AG04450 (cell line): Measurements from ENCODE around the gene SORL1. TPM values are rescaled to one million over a fixed set of nuclear protein-coding genes. Genes with fewer than 3 reads are reported as not detected.

Source experiments
- CTCF ChIA-PET: fragments of 300-600, 350-600 bp; formaldehyde crosslinking; extraction: SDS; loops from one replicate; lab custom pipeline; 2022; ENCODE audit warnings: antibody characterized with exemption, inconsistent platforms; lab: Charles Lee
- POLR2A ChIA-PET: fragments of 350-600 bp; formaldehyde crosslinking; extraction: SDS; loops from one replicate; lab custom pipeline; 2021; ENCODE audit warnings: antibody characterized with exemption, inconsistent platforms; lab: Yijun Ruan, JAX
- DNase-seq: peaks from one replicate; pipeline ENCODE4 v3.0.0-alpha.2; 2011; ENCODE audit warnings: low read depth, low spot score
- H3K27ac ChIP-seq: one replicate; pipeline ENCODE4 v1.5.1; 2012; ENCODE audit warnings: low read depth, low read length, control low read depth
- H3K27me3 ChIP-seq: one replicate; pipeline ENCODE4 v1.6.0; 2012; ENCODE audit warnings: low read length; ENCODE audit not compliant: control insufficient read depth, insufficient read depth
- H3K4me3 ChIP-seq: 2 replicates; pipeline ENCODE4 v1.5.1; 2011; ENCODE audit warnings: mild to moderate bottlenecking, low read depth, low read length, control low read depth
- H3K9me3 ChIP-seq: 2 replicates; pipeline ENCODE4 v1.5.1; 2012; ENCODE audit warnings: low read length; ENCODE audit not compliant: control insufficient read depth, insufficient read depth
- polyA plus RNA-seq: library from polyadenylated mRNA; depleted of rRNA; stranded (reverse); fragments of >200 nt; gene quantifications from 2 replicates; pipeline ENCODE4 v1.2.3, GENCODE V29; 2011
- TF ChIP-seq, protein P1 (sequence below): IDR thresholded peaks from 2 replicates; pipeline ENCODE4 v1.5.1; 2011; ENCODE audit warnings: low read depth, low read length, control low read depth, inconsistent platforms

The SORL1 gene
- polyA plus RNA-seq, 1 experiment: 5.4 TPM

DNA sequence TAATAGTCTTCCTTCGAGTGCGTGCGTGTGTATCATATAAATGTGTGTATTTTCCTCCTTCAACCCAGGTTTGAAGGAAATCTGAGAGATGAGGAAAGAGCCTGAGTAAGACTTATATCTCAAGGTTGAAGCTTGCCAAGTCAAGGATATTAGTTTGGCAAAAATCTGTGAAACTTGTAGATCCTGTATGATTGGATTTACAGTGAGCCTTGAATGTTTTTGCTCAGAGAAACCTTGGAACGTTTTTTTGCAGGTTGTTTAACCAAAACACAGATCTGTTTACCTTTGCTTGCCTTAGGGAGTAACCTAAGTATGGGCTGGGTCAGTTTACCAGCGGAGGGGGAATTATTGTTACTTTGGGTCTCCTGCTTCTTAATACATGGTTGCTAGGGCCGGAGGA lies 36.5 kb downstream of the SORL1 start:
- H3K4me3 ChIP-seq: no peak overlapping the region
- H3K27ac ChIP-seq: no peak overlapping the region
- no peaks in the 10 kb centered on the region for H3K9me3 ChIP-seq
- ChIA-PET CTCF (no interaction called here), POLR2A (no interaction called here)
- DNase-seq: no peak
- no peaks in the 10 kb centered on the region for H3K27me3 ChIP-seq
- TF ChIP-seq, protein P1, sequence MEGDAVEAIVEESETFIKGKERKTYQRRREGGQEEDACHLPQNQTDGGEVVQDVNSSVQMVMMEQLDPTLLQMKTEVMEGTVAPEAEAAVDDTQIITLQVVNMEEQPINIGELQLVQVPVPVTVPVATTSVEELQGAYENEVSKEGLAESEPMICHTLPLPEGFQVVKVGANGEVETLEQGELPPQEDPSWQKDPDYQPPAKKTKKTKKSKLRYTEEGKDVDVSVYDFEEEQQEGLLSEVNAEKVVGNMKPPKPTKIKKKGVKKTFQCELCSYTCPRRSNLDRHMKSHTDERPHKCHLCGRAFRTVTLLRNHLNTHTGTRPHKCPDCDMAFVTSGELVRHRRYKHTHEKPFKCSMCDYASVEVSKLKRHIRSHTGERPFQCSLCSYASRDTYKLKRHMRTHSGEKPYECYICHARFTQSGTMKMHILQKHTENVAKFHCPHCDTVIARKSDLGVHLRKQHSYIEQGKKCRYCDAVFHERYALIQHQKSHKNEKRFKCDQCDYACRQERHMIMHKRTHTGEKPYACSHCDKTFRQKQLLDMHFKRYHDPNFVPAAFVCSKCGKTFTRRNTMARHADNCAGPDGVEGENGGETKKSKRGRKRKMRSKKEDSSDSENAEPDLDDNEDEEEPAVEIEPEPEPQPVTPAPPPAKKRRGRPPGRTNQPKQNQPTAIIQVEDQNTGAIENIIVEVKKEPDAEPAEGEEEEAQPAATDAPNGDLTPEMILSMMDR: no peak

DNA sequence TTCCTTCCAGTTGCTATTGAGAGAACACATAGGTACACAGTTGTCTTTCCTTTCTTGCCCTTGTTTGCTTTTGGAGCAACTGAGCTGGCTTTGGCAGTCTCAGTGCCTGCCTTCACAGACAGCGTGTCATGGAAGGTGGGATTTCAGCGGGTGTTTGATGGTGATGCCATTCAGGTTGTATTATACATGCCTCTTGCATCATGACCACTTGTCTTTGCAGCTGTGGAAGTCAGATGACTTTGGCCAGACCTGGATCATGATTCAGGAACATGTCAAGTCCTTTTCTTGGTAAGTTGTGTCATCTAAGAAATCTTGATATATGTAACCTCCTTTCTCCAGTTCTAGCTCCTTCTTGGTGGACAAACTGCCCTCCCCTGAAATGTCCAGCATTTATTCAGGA lies 37.7 kb downstream of the SORL1 start:
- ChIA-PET CTCF (no interaction called here), POLR2A (no interaction called here)
- Histone ChIP-seq H3K9me3 (no peaks in the 10 kb centered on the region), H3K4me3 (no peak overlapping the region), H3K27ac (no peak overlapping the region), H3K27me3 (no peaks in the 10 kb centered on the region)
- TF ChIP-seq, protein P1: no peak
- no peak for DNase-seq

DNA sequence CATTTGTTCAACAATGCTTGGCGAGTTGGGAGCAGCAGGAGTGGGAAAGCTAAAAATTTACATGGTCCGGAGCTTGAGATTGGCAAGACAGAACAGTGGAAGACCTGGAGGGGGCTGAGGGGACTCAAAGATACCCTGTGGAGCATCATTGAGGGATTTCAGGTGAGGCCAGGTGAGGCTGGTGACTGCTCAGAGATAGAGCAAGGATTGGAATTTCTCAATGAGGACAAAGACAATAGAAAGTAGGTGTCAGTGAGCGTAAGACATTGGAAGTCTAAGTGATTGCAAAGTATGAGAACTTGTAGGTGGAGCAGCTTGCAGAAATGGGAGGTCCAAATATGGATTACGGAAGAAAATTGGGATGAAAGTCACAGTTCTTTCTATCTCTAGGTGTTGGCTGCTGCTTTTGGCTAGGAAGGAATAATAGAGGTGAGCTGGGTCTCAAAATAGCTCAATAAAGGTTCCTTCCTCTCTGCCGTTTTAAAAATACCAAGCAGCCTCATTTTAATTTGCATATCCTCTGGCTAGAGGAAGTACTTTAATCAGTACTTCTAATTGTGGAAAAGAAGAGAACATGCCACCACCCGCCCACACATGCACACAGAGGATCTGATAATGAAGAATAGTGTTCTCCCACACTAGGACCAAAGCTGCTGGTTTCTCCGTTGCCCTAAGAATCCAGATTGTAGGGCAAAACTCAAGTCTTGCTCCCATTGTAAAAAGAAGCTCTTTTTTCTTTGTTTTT lies 42.4 kb downstream of the SORL1 start:
- TF ChIP-seq, protein P1: no peak
- Histone ChIP-seq H3K4me3 (no peak overlapping the region), H3K9me3 (no peaks in the 10 kb centered on the region), H3K27me3 (no peaks in the 10 kb centered on the region), H3K27ac (no peak overlapping the region)
- CTCF ChIA-PET: no interaction called here
- POLR2A ChIA-PET: no interaction called here
- no peak for DNase-seq

DNA sequence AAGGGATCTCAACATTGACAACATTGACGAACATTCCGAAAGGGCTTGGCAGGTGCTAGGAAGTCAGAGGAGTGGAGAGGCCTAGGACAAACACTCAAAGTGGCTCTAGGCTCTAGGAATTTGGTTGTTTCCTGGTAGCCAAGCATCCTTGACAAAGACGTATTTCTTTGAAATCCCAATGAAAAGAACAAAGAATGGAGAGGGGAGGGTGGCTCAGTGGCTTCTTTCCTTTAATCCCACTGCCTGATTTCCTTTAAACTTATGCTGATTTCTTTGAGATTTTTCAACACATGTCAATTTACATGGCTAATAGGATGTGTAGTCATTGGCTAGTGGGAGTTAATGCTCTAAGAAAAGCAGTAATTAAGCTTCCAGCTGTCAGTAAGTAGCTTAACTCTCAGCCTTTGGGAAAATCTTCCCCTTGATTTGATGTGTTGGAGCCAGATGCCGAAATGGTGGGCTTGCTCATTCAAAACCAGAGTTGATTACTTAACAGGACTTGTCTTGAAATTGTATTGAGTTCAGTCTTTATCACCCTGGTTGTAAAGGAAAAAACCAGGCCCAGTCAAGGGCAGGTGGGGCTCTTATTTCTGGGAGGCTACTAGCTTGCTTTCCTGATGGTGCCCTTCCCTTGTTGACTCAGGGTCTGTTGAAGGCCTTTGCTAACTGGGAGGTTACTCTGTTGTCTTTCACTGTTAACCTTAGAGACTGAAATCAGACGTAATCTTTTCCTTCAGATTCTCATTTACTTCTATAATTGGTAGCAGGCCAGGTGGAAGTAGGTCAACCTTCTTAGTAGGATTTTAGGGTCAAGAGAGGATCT lies 45.3 kb downstream of the SORL1 start:
- ChIA-PET CTCF (no interaction called here), POLR2A (no interaction called here)
- Histone ChIP-seq H3K4me3 (no peak overlapping the region), H3K27ac (no peak overlapping the region), H3K9me3 (no peaks in the 10 kb centered on the region), H3K27me3 (no peaks in the 10 kb centered on the region)
- DNase-seq: no peak
- TF ChIP-seq, protein P1: no peak

DNA sequence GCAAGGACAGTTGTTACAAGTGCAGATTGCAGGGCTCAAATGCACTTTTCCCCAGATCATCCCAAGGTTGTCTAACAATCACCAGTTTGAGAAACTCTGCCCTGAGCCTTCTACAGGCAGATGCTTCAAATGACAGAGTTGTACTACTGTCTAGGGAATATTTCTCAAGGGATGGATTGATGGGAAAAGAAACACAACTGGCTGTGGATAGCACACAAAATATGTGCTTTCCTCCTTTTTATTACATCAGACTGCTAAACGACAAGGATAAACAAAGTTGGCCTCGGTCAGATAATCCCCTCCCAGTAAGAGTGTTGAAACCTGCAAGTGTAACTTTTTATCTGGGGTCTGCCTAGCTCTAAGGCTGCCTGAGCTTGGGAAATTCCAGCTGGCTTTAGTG lies 47.3 kb downstream of the SORL1 start:
- Histone ChIP-seq H3K27me3 (no peaks in the 10 kb centered on the region), H3K4me3 (no peak overlapping the region), H3K9me3 (no peaks in the 10 kb centered on the region), H3K27ac (no peak overlapping the region)
- TF ChIP-seq, protein P1: no peak
- POLR2A ChIA-PET: no interaction called here
- no peak for DNase-seq
- CTCF ChIA-PET: no interaction called here
